H9 (cell line): ENCODE data around the gene C5orf58. TPM values are rescaled to one million over a fixed set of nuclear protein-coding genes. Genes with fewer than 3 reads are reported as not detected.

Experiments
- DNase-seq: peaks from one replicate; pipeline ENCODE4 v3.0.0-alpha.2; 2017
- H2AFZ ChIP-seq: one replicate; pipeline ENCODE4 v1.6.1; 2013; ENCODE audit warnings: mild to moderate bottlenecking, low read length, control low read depth, moderate library complexity
- H2AK5ac ChIP-seq: 2 replicates; pipeline ENCODE4 v1.6.1; 2013; ENCODE audit warnings: low read length, control low read depth, mixed read lengths; ENCODE audit not compliant: insufficient read length
- H2BK120ac ChIP-seq: one replicate; pipeline ENCODE4 v1.6.1; 2013; ENCODE audit warnings: low read depth, mild to moderate bottlenecking, low read length, control low read depth, inconsistent platforms; ENCODE audit not compliant: poor library complexity, severe bottlenecking
- H2BK12ac ChIP-seq: 2 replicates; pipeline ENCODE4 v1.6.1; 2013; ENCODE audit warnings: low read length, control low read depth, mixed read lengths, low read depth; ENCODE audit not compliant: insufficient read length
- H2BK15ac ChIP-seq: 2 replicates; pipeline ENCODE4 v1.6.1; 2013; ENCODE audit warnings: low read depth, low read length, control low read depth
- H2BK20ac ChIP-seq: one replicate; pipeline ENCODE4 v1.6.1; 2013; ENCODE audit warnings: low read depth, mild to moderate bottlenecking, low read length, control low read depth, inconsistent platforms; ENCODE audit not compliant: poor library complexity, severe bottlenecking
- H2BK5ac ChIP-seq: 2 replicates; pipeline ENCODE4 v1.6.1; 2013; ENCODE audit warnings: low read length, control low read depth, mixed read lengths; ENCODE audit not compliant: insufficient read length
- H3K14ac ChIP-seq: 2 replicates; pipeline ENCODE4 v1.6.1; 2013; ENCODE audit warnings: low read length, control low read depth; ENCODE audit not compliant: insufficient read depth
- H3K18ac ChIP-seq: 2 replicates; pipeline ENCODE4 v1.6.1; 2013; ENCODE audit warnings: low read depth, mild to moderate bottlenecking, mixed read lengths, low read length, control low read depth; ENCODE audit not compliant: insufficient read length
- H3K23ac ChIP-seq: 2 replicates; pipeline ENCODE4 v1.6.1; 2013; ENCODE audit warnings: low read length, control low read depth, mixed read lengths, low read depth; ENCODE audit not compliant: insufficient read length
- H3K23me2 ChIP-seq: 2 replicates; pipeline ENCODE4 v1.6.1; 2013; ENCODE audit warnings: low read depth, mild to moderate bottlenecking, mixed read lengths, low read length, control low read depth; ENCODE audit not compliant: insufficient read length, poor library complexity, severe bottlenecking
- H3K27ac ChIP-seq: 2 replicates; pipeline ENCODE4 v1.5.1; 2013; ENCODE audit warnings: low read length, control low read depth, mixed read lengths, low read depth; ENCODE audit not compliant: insufficient read length
- H3K27me3 ChIP-seq: 2 replicates; pipeline ENCODE4 v1.6.1; 2013; ENCODE audit warnings: low read length, control low read depth, inconsistent platforms; ENCODE audit not compliant: insufficient read depth
- H3K4ac ChIP-seq: 2 replicates; pipeline ENCODE4 v1.6.1; 2013; ENCODE audit warnings: low read depth, mild to moderate bottlenecking, control low read depth, inconsistent platforms, low read length, moderate library complexity
- H3K4me1 ChIP-seq: 2 replicates; pipeline ENCODE4 v1.6.1; 2013; ENCODE audit warnings: low read length, control low read depth, inconsistent platforms; ENCODE audit not compliant: insufficient read depth
- H3K4me2 ChIP-seq: 2 replicates; pipeline ENCODE4 v1.6.1; 2013; ENCODE audit warnings: low read length, control low read depth, mixed read lengths; ENCODE audit not compliant: insufficient read length, insufficient read depth
- H3K56ac ChIP-seq: 2 replicates; pipeline ENCODE4 v1.6.1; 2013; ENCODE audit warnings: low read depth, mild to moderate bottlenecking, mixed read lengths, low read length, control low read depth; ENCODE audit not compliant: insufficient read length
- H3K79me1 ChIP-seq: 2 replicates; pipeline ENCODE4 v1.6.1; 2013; ENCODE audit warnings: low read depth, mild to moderate bottlenecking, moderate library complexity, low read length, control low read depth, inconsistent platforms; ENCODE audit not compliant: insufficient read depth, poor library complexity, severe bottlenecking
- H3K79me2 ChIP-seq: 2 replicates; pipeline ENCODE4 v1.6.1; 2013; ENCODE audit warnings: low read length, control low read depth, inconsistent platforms; ENCODE audit not compliant: insufficient read depth
- H3K9ac ChIP-seq: 2 replicates; pipeline ENCODE4 v1.6.1; 2013; ENCODE audit warnings: low read length, control low read depth, mixed read lengths; ENCODE audit not compliant: insufficient read length; ENCODE audit errors: extremely low read depth
- H3K9me3 ChIP-seq: one replicate; pipeline ENCODE4 v1.6.1; 2013; ENCODE audit warnings: low read depth, low read length, inconsistent platforms; ENCODE audit not compliant: control insufficient read depth
- H3T11ph ChIP-seq: one replicate; pipeline ENCODE4 v1.6.1; 2013; ENCODE audit warnings: mild to moderate bottlenecking, low read length, control low read depth, inconsistent platforms
- H4K20me1 ChIP-seq: one replicate; pipeline ENCODE4 v1.6.1; 2013; ENCODE audit not compliant: control insufficient read depth, insufficient read length, insufficient read depth
- H4K5ac ChIP-seq: 2 replicates; pipeline ENCODE4 v1.6.1; 2013; ENCODE audit warnings: low read depth, mild to moderate bottlenecking, mixed read lengths, low read length, control low read depth; ENCODE audit not compliant: insufficient read length
- H4K8ac ChIP-seq: replicated peaks from 2 replicates; pipeline ENCODE4 v1.6.1; 2013; ENCODE audit warnings: low read length, control low read depth, mixed read lengths, low read depth; ENCODE audit not compliant: insufficient read length
- H4K91ac ChIP-seq: 2 replicates; pipeline ENCODE4 v1.6.1; 2013; ENCODE audit warnings: low read depth, mild to moderate bottlenecking, moderate library complexity, mixed read lengths, low read length, control low read depth; ENCODE audit not compliant: insufficient read length
- H3K27ac Mint-ChIP-seq, 3 experiments: 2 replicates in 2 of 3; 3 replicates in 1 of 3; pipeline ENCODE4 v1.8.0; 2020 to 2021; ENCODE audit warnings: mixed read lengths in 3 of 3, mild to moderate bottlenecking in 1 of 3, moderate library complexity in 1 of 3
- H3K27me3 Mint-ChIP-seq: 2 replicates; pipeline ENCODE4 v1.8.0; 2021; ENCODE audit warnings: low read depth, mild to moderate bottlenecking, moderate library complexity, mixed read lengths
- H3K36me3 Mint-ChIP-seq, 3 experiments: 2 replicates in 2 of 3; 3 replicates in 1 of 3; pipeline ENCODE4 v1.8.0; 2020 to 2021; ENCODE audit warnings: low read depth in 3 of 3, mixed read lengths in 3 of 3; ENCODE audit not compliant: insufficient read depth in 1 of 3
- H3K4me1 Mint-ChIP-seq, 2 experiments: 2 replicates each; pipeline ENCODE4 v1.8.0; 2020; ENCODE audit warnings: mixed read lengths in 2 of 2
- H3K4me3 Mint-ChIP-seq, 2 experiments: 2 replicates in 1 of 2; 3 replicates in 1 of 2; pipeline ENCODE4 v1.8.0; 2020 to 2021; ENCODE audit warnings: mild to moderate bottlenecking in 2 of 2, mixed read lengths in 2 of 2, moderate library complexity in 1 of 2
- H3K9me3 Mint-ChIP-seq, 2 experiments: 2 replicates in 1 of 2; 3 replicates in 1 of 2; pipeline ENCODE4 v1.8.0; 2020; ENCODE audit warnings: mild to moderate bottlenecking in 2 of 2, mixed read lengths in 2 of 2, moderate library complexity in 1 of 2
- CTCF ChIP-seq: fragments of 200-600 bp; sonication (generic); conservative IDR thresholded peaks from 3 replicates; pipeline ENCODE4 v1.8.0; 2021; ENCODE audit warnings: antibody characterized with exemption, mild to moderate bottlenecking
- WGBS: extraction: QIAGEN DNeasy Blood & Tissue Kit; methylation state at CpG from one replicate; pipeline ENCODE4 v1.1.7; 2013; ENCODE audit warnings: missing lambda C conversion rate, low lambda C conversion rate, mixed read lengths; ENCODE audit not compliant: insufficient read length; ENCODE audit errors: extremely low coverage; 5-methylcytosine and 5-hydroxymethylcytosine counted together
- total RNA-seq: library from RNA; stranded (reverse); gene quantifications from 2 replicates; pipeline ENCODE4 v1.2.1, GENCODE V29; 2021

The C5orf58 gene
- total RNA-seq, 1 experiment from 2014 or later: 0.90 TPM

DNA sequence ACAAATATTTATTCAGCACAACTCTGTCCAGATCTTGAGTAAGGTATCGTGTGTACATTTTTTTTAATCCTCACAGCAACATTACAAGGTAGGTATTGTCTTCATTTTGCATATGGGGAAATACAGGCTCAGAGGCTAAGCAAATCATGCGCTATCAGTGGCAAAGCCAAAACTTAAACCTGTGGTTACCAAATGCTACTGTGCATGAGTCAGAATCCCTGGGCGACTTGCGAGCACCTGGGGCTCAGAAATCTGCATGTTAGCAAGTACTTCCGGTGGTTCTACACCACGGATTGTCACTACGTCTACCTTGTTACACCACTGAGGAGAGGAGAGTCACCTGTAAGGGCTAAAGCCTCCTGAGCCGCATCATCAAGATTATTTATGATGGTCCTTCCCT is 21.3 kb downstream of the C5orf58 start:
- Histone ChIP-seq H4K5ac (no peak overlapping the region), H3T11ph (no peak overlapping the region), H4K91ac (no peak overlapping the region), H3K79me2 (no peaks in the 10 kb centered on the region), H2BK15ac (no peak overlapping the region), H3K9ac (no peak overlapping the region), H4K20me1 (no peaks in the 10 kb centered on the region), H3K79me1 (no peaks in the 10 kb centered on the region), H3K18ac (no peak overlapping the region), H3K4me1 (peaks cover 8% of the 10 kb centered on the region; the same call in 1 of the 2 replicates), H2BK20ac (no peak overlapping the region), H3K23ac (no peak overlapping the region), H3K27ac (no peak overlapping the region), H2AK5ac (no peak overlapping the region), H3K9me3 (no peaks in the 10 kb centered on the region), H3K56ac (no peak overlapping the region), H3K27me3 (no peaks in the 10 kb centered on the region), H3K4ac (no peak overlapping the region), H2AFZ (no peak overlapping the region), H3K4me2 (no peak overlapping the region), H3K14ac (no peak overlapping the region), H2BK120ac (no peak overlapping the region), H3K23me2 (no peaks in the 10 kb centered on the region), H2BK12ac (no peak overlapping the region), H4K8ac (no peak overlapping the region), H2BK5ac (no peak overlapping the region)
- Mint-ChIP-seq H3K9me3 (no peaks in the 10 kb centered on the region), H3K27ac (peak overlapping the region in 1 of 3 experiments; percentile 31; a peak in 2 of 7 replicates), H3K4me1 (peaks cover 60 to 76% of the 10 kb centered on the region in 2 experiments), H3K27me3 (no peaks in the 10 kb centered on the region; the same call in 1 of the 2 replicates), H3K4me3 (no peak overlapping the region), H3K36me3 (no peaks in the 10 kb centered on the region)
- DNase-seq: no peak
- WGBS: no CpG with 5 or more reads among the region's 8 CpGs
- no peak for TF ChIP-seq CTCF
